Measurements from ENCODE around the gene PPP2R2C.

DNA sequence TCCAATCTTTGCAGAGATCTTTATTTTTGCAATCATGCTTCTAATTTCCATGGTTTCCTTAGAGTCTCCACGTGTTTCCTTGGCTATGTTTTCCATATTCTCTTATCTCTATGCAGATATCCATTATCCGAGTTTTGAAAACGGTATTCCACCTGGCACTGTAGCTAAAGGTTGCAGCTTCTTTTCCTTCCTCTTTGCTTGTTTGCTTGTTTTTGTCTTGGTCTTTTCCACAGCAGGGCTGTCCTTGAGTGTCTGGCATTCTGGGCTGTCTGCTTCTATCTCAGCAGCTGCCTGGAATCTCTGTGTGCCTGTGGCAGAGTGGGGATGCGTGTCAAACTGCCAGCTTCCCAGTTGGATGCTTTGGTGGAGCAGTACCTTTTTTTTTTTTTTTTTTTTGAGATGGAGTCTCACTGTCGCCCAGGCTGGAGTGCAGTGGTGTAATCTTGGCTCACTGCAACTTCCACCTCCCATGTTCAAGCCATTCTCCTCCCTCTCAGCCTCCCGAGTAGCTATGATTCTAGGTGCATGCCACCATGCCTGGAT, 155.9 kb downstream of the PPP2R2C start:
- TF ChIP-seq LEF1 (IDR thresholded peaks at IDR 0.05; ENCODE audit: borderline replicate concordance), result no peak
- TF ChIP-seq, protein P1, sequence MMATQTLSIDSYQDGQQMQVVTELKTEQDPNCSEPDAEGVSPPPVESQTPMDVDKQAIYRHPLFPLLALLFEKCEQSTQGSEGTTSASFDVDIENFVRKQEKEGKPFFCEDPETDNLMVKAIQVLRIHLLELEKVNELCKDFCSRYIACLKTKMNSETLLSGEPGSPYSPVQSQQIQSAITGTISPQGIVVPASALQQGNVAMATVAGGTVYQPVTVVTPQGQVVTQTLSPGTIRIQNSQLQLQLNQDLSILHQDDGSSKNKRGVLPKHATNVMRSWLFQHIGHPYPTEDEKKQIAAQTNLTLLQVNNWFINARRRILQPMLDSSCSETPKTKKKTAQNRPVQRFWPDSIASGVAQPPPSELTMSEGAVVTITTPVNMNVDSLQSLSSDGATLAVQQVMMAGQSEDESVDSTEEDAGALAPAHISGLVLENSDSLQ (IDR thresholded peaks at IDR 0.05), result no peak
- TF ChIP-seq HDGF (IDR thresholded peaks at IDR 0.05; ENCODE audit: borderline replicate concordance), result no peak
- TF ChIP-seq FOXA1 (IDR thresholded peaks at IDR 0.05), result no peak
- no peak for TF ChIP-seq FOXK2 (IDR thresholded peaks at IDR 0.05)
- TF ChIP-seq CTBP1 (IDR thresholded peaks at IDR 0.05; ENCODE audit: borderline replicate concordance), result no peak
- TF ChIP-seq ARNT (IDR thresholded peaks at IDR 0.05), result no peak
- no peak for TF ChIP-seq ELF4 (IDR thresholded peaks at IDR 0.05)
- TF ChIP-seq TARDBP (IDR thresholded peaks at IDR 0.05), result no peak
- TF ChIP-seq SP1 (IDR thresholded peaks at IDR 0.05), result no peak
- TF ChIP-seq SUZ12 (IDR thresholded peaks at IDR 0.05), result no peak
- no peak for TF ChIP-seq BHLHE40 (IDR thresholded peaks at IDR 0.05; ENCODE audit: borderline replicate concordance)
- TF ChIP-seq FOXM1 (IDR thresholded peaks at IDR 0.05; ENCODE audit: borderline replicate concordance), result no peak
- no peak for TF ChIP-seq ZNF384 (IDR thresholded peaks at IDR 0.05)

Data from HEK293T (cell line).